D721Med (cell line): ENCODE measurements around the gene FOXP4.

Experiments used
- DNase-seq: peaks from one replicate; pipeline ENCODE4 v3.0.0; 2011; ENCODE audit warnings: low spot score; ENCODE audit not compliant: insufficient read length
- FAIRE-seq: peaks from 2 replicates; lab custom pipeline; 2011; peaks lifted over from hg19 to GRCh38; lab: Jason Lieb, UNC
- CTCF ChIP-seq: IDR thresholded peaks from 2 replicates; pipeline ENCODE4 v1.5.1; 2012; ENCODE audit warnings: mild to moderate bottlenecking, control low read depth; ENCODE audit not compliant: insufficient read depth; ENCODE audit errors: missing control alignments

FOXP4 gene

GRCh38 chr6:41572613-41573012 is 26.4 kb downstream of the FOXP4 start:
- no peak for FAIRE-seq
- DNase-seq: no peak
- no peak for TF ChIP-seq CTCF

GRCh38 chr6:41573276-41573675 is 27.1 kb downstream of the FOXP4 start:
- FAIRE-seq (no peak), DNase-seq (no peak)
- TF ChIP-seq CTCF: no peak

- DNase-seq (no peak), FAIRE-seq (no peak)
- TF ChIP-seq CTCF: no peak
These were observed 27.8 kb downstream of the FOXP4 start for GRCh38 chr6:41573985-41574384.

- no peak for TF ChIP-seq CTCF
- no peak for DNase-seq
- no peak for FAIRE-seq
These were observed 29.4 kb downstream of the FOXP4 start for GRCh38 chr6:41575598-41575997.

- DNase-seq: no peak
- TF ChIP-seq CTCF: no peak
- FAIRE-seq: no peak
These were observed 30.5 kb downstream of the FOXP4 start for GRCh38 chr6:41576667-41577066.

- DNase-seq (no peak), FAIRE-seq (no peak)
These were observed 31.4 kb downstream of the FOXP4 start for GRCh38 chr6:41577356-41578216.

More at GRCh38 chr6:41577356-41578216, 31.4 kb downstream of the FOXP4 start:
- no peak for TF ChIP-seq CTCF
